HG02885 (cell line): ENCODE measurements around the gene CNP.
"Not testable (repeated sequence)": the region's sequence is repeated elsewhere in the genome, so short reads cannot be mapped to it uniquely, and the experiment has no call there.

Source experiments
- ATAC-seq: cut with Tn5 transposase; IDR thresholded peaks from one replicate; pipeline ENCODE4 v1.9.1; 2021; ENCODE audit warnings: mild to moderate bottlenecking; ENCODE audit not compliant: unreplicated experiment, poor library complexity

The CNP gene

GRCh38 chr17:42000413-42001133 lies 34.0 kb downstream of the CNP start:
- ATAC-seq = no peak

GRCh38 chr17:42001729-42002128 lies 35.1 kb downstream of the CNP start:
- no peak for ATAC-seq

GRCh38 chr17:42002175-42002791 lies 35.7 kb downstream of the CNP start:
- ATAC-seq = no peak

- ATAC-seq = no peak
Observed at GRCh38 chr17:42002792-42003301, 36.3 kb downstream of the CNP start.

- no peak for ATAC-seq
Observed at GRCh38 chr17:42005166-42005565, 38.6 kb downstream of the CNP start.

GRCh38 chr17:42009170-42009569 lies 42.6 kb downstream of the CNP start:
- no peak for ATAC-seq

- ATAC-seq = not testable (repeated sequence)
Observed at GRCh38 chr17:42010266-42010680, 43.7 kb downstream of the CNP start.

- ATAC-seq = no peak
Observed at GRCh38 chr17:42010898-42011516, 44.4 kb downstream of the CNP start.

GRCh38 chr17:42012363-42012762 lies 45.8 kb downstream of the CNP start:
- ATAC-seq = not testable (repeated sequence)

- ATAC-seq = not testable (repeated sequence)
Observed at GRCh38 chr17:42013740-42014139, 47.1 kb downstream of the CNP start.

GRCh38 chr17:42016411-42016831 lies 49.8 kb downstream of the CNP start:
- no peak for ATAC-seq

GRCh38 chr17:42016941-42017865 lies 50.6 kb downstream of the CNP start, which contains the start of gene DNAJC7:
Gene DNAJC7 (minus strand): TSS chr17:42017439. CDS start chr17:42017416, 23 bp downstream.
- peak; percentile 88 for ATAC-seq

- ATAC-seq = no peak
Observed at GRCh38 chr17:42017866-42018200, 51.2 kb downstream of the CNP start.

- no peak for ATAC-seq
Observed at GRCh38 chr17:42018339-42018738, 51.7 kb downstream of the CNP start.

- ATAC-seq = no peak
Observed at GRCh38 chr17:42018988-42019387, 52.4 kb downstream of the CNP start.

GRCh38 chr17:42019509-42020404 lies 53.2 kb downstream of the CNP start, which contains the start of gene NKIRAS2:
Gene NKIRAS2 (plus strand): TSS chr17:42020090. CDS start chr17:42021578, 1,488 bp downstream.
- ATAC-seq = peak; percentile 55

GRCh38 chr17:42020845-42021244 lies 54.2 kb downstream of the CNP start:
- ATAC-seq = not testable (repeated sequence)

- no peak for ATAC-seq
Observed at GRCh38 chr17:42023524-42024349, 57.1 kb downstream of the CNP start.
